ENCODE results near the gene PLK4.
"Not testable (repeated sequence)": the region's sequence is repeated elsewhere in the genome, so short reads cannot be mapped to it uniquely, and the experiment has no call there.

Gene PLK4

GRCh38 chr4:127880763-127881562 lies at the start of gene PLK4:
TSS of gene PLK4 (plus strand) at chr4:127880893. CDS start at chr4:127881135, 242 bp downstream.
- peak; percentile 93 for DNase-seq (ENCODE audit: low read depth)

DNA sequence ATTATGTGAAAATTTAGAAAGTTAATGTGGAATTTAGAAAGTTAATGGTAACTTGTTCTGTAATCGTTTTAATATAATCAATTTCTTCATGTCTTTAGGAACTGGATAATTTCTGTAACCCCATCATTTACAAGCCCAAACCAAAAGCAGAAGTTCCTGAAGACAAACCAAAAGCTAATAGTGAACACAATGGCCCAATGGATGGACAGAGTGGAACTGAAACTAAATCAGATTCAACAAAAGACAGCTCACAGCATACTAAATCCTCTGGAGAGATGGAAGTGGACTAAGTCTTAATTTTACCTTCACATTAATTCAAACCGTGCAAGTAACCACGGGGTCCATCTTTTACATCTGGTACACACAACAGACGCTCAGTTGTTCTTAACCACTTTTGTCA lies 48.1 kb upstream of the PLK4 start:
- DNase-seq (ENCODE audit: low read depth), result no peak

DNA sequence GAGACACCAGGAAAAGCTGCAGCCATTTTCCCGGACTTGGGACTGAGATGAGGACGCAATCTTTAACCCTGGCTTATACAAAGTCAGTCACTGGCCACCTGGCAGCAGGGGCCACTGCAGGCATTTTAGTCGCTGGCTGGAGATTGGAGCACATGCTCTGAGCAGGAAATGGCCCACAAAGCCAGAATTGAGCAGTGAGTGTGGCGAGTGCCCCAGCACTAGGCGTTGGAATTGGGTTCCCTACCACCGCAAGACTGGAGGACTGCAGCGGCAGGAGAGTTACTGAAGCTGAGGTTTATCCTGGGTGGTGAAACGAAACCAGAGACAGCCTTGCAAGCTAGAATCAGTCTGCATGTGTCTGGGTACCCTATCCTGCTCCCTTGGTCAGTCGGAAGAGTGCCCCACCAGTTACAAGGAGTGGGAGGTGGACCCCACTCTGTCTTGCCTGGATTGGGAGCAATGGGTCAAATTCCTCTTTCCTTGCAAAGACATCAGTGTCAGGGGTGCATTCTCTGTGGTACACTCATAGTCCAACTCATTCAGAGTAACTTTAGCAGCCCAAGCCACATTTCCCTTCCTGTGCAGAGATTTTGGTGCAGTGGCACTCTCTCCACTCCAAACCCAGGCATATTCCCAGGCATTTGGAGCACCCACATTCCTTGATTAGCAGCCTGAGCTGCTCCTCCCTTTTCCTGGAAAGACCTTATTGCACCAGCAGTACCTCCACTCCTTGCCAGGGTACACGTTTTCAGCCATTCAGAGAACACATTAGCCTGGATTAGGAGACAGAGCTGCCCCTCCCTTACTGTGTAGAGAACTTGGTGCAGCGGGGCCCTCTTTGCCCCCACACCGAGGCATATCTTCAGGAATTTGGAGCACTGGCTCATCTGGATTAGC lies 36.7 kb upstream of the PLK4 start:
- no peak for DNase-seq (ENCODE audit: low read depth)

GRCh38 chr4:127844601-127845116 lies 36.0 kb upstream of the PLK4 start:
- no peak for DNase-seq (ENCODE audit: low read depth)

- no peak for DNase-seq (ENCODE audit: low read depth)
These were observed 34.6 kb upstream of the PLK4 start for GRCh38 chr4:127846061-127846460.

- DNase-seq (ENCODE audit: low read depth), result no peak
These were observed 33.9 kb upstream of the PLK4 start for GRCh38 chr4:127846765-127847164.

DNA sequence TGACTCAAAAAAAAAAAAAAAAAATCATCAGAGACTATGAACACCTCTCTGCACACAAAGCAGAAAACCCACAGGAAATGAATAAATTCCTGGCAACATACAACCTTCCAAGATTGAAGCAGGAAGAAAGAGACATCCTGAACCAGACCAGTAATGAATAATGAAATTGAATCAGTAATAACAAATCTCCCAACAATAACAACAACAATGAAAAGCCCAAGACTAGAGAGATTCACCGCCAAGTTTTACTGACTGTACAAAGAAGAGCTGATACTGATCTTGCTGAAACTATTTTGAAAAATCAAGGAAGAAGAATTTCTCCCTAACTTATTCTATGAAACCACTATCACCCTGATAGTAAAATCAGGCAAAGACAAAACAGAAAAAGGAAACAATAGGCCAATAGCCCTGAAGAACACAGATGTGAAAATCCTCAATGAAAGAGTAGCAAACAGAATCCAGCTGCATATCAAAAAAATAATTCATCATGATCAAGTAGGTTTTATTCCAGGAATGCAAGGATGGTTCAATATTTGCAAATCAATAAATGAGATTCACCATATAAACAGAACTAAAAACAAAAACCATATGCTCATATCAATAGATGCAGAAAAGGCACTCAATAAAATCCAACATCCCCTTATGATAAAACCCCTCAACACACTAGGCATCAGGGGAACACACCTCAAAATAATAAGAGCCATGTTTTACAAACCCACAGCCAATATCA lies 31.0 kb upstream of the PLK4 start:
- DNase-seq (ENCODE audit: low read depth), result no peak

DNA sequence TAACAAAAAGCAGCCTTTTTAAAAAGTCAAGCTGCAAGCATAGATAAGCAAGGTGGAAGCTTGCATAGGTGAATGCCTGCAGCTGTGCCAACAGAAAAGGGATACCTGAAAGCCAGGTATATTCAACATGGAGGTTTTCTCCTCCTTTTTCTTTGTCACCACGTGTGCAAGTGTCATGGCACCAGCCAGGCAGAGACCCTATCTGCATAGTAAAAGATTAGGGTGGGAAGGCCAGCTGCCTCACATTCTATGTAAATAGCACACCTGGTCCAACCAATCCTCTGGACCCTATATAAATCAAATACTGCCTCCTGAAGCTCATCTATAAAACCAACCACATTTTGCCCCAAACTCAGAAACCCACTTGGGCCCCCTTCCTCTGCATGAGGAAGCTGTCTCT lies 28.0 kb upstream of the PLK4 start:
- DNase-seq (ENCODE audit: low read depth), result no peak

DNA sequence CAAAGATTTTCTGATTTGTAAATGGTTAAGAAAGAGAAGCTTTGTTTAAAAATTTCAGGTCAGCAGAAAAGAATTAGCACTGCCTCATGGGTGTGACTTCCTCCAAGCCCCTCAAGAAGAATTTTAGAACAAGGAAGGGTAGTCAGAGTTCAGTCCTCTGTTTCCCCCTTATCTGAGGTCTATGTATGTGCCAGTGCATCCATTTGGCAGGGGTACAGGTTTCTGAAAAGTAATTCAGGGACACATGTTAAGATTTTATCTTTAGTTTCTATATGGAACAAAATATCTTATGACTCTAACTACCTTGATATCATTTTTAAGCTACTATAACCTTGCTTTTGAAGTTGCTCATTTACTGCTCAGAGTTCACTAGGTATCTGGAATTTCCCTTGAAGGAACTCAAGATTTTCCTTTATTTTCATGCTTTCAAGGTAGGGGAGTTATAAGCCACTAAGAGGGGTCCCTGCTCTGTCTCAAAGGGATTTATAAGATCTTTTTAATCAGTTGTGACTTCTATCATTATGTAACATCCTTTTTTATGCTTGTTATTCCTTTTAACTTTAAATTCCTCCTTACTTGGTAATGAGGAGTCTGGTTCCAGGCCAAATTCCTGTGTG lies 24.4 kb upstream of the PLK4 start:
- no peak for DNase-seq (ENCODE audit: low read depth)

- peak; percentile 68 for DNase-seq (ENCODE audit: low read depth)
These were observed 23.8 kb upstream of the PLK4 start for GRCh38 chr4:127856813-127857447.

- DNase-seq (ENCODE audit: low read depth), result no peak
These were observed 23.1 kb upstream of the PLK4 start for GRCh38 chr4:127857641-127858040.

GRCh38 chr4:127868196-127868595 lies 12.5 kb upstream of the PLK4 start:
- no peak for DNase-seq (ENCODE audit: low read depth)

- DNase-seq (ENCODE audit: low read depth), result no peak
These were observed 10.4 kb upstream of the PLK4 start for GRCh38 chr4:127870281-127870680.

DNA sequence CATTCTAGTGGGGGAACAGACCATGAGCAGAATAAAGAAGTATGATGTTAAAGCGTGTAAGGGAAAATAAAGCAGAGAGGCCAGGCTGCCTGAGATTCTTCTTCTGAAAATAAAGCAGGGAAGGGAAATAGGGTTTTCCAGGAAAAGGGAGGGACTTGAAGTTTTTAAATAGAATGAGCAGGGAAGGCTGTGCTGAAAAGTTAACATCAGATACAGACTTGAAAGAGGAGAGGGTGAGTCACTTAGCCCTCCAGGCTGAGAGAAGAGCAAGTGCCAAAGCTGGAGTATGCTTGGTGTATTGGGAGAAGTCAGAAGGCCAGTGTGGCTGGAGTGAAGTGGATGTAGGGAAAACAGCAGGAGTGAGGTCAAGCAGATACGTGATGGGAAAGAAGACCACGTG lies 10.0 kb upstream of the PLK4 start:
- DNase-seq (ENCODE audit: low read depth), result peak; percentile 75

DNA sequence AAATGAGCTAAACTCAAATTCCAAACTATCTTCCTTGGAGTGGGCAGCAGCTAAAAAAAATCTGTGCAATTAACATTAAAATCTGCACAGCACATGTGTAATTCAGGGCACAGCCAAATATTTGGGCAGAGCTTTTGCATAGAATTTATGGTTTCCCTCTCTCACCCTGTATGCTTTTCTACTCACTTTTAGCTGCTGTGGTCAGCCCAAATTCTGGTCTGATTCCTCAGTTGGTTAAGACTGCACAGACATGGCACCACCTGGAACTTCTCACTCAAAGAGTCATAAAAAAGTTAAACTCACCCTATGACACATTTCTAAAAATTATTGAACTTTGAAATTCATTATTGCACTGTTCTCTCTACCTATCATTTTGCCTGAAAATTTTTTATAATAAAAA lies 4.9 kb upstream of the PLK4 start:
- DNase-seq (ENCODE audit: low read depth), result no peak

DNA sequence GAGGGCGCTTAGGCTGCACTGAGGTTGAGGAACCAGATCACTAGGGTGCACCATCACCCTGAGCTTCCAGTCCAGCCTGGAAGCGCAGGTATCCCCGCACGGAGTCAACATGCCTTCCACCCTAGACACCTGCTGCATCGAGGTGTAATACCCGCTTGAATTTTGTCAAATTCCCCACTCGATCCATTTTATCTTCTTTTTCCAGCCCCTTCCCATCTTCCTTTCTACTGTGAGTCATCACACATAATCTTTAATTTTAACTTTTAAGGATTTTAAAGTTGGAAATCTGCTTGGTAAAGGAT lies 821 bp downstream of the PLK4 start:
- DNase-seq (ENCODE audit: low read depth), result no peak

DNA sequence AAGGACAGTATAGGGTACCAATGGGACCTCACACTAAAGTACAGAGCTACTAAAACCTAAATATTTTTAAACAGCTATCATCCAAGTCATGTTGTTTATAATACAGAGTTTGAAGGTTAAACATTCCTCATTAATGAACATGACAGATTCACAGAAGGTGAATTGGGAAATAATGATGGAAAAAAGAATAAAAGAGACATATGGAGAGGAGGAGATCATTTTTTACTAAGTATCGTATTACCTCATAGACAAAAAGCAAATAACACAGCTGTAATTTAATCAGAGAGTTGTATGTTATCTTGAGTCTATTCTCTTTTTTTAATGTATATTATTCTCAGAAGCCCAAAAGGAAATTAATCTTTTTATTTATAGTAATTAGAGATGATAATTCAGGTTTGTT lies 7.9 kb downstream of the PLK4 start:
- no peak for DNase-seq (ENCODE audit: low read depth)

DNA sequence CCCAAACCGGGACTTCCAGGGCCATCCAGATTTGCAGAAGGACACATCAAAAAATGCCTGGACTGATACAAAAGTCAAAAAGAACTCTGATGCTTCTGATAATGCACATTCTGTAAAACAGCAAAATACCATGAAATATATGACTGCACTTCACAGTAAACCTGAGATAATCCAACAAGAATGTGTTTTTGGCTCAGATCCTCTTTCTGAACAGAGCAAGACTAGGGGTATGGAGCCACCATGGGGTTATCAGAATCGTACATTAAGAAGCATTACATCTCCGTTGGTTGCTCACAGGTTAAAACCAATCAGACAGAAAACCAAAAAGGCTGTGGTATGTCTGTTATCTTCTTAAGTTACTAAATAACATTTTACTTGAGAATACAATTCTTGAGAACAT lies 9.2 kb downstream of the PLK4 start:
- no peak for DNase-seq (ENCODE audit: low read depth)

DNA sequence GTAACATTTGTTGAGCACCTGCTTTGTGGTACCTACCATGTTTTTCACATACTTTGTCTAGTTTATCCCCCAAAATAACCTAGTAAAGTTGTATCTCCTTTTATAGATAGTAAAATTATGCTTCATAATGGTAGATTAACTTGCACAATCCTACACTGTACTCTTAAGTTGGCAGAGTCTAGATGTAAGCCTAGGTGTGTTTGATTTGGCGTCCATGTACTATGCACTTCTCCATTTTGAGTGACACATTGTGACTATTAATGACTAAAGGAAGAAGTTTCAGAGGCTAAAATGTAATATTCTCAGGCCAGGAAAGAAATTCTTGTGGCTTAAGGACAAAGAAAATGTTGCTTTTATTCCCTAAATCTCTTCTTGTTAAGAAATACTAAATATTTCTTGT lies 15.4 kb downstream of the PLK4 start:
- no peak for DNase-seq (ENCODE audit: low read depth)

- DNase-seq (ENCODE audit: low read depth), result no peak
These were observed 15.8 kb downstream of the PLK4 start for GRCh38 chr4:127896528-127896927.

- not testable (repeated sequence) for DNase-seq (ENCODE audit: low read depth)
These were observed 19.0 kb downstream of the PLK4 start for GRCh38 chr4:127899682-127900081.

DNA sequence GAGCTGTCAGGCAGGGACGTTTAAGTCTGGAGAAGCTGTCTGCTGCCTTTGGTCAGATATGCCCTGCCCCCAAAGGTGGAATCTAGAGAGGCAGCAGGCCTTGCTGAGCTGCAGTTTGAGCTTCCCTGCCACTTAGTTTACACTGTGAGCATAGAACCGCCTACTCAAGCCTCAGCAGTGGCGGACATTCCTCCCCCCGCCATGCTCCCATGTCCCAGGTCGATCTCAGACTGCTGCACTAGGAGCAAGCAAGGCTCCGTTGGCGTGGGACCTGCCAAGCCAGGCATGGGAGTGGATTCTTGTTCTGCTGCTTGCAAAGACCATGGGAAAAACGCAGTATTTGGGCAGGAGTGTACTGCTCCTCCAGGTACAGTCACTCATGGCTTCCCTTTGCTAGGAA lies 24.3 kb downstream of the PLK4 start:
- no peak for DNase-seq (ENCODE audit: low read depth)

Measured in fibroblast of gingiva (primary cell).